GM19238 (cell line): ENCODE measurements around the gene ARHGEF35.
"Not testable (repeated sequence)": the region's sequence is repeated elsewhere in the genome, so short reads cannot be mapped to it uniquely, and the experiment has no call there.

Source experiments
- DNase-seq: peaks from one replicate; pipeline ENCODE4 v3.0.0; 2011; ENCODE audit warnings: low spot score; ENCODE audit not compliant: insufficient read length

The ARHGEF35 gene

DNA sequence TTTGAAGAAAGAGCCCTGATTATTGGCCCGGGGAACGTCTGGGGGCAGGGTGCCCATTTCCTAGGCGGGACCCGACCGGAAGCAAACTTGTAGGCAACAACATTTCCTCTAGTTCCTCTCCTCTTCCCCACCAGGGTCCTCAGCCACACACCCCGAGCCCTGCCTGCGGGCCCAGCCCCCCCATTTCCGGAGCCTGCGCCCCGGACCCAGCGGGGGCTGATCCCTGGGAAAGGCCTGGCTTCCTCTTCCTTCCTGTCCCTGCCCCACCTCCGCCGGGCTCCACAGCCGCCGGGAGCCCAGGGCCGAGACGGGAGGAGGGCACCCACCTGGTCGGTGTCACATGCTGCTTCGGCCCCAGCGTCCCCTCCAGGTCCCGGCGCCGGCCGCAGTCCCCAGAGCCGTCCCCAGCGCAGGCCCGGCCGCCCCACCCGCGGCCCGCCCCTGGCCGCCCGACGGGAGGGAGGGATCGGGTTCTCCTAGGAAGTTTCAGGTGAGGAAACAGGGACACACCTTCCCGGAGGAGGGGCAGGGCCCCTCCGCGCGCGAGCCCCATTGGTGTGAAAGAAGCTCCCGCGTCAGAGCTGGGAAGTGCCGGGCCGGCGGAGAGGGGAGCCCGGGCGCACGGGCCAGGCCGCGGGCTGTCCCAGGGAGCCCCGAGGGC lies at the start of gene ARHGEF35:
Gene ARHGEF35, minus strand, starts transcription at position 622 of the 661 bp plus-strand sequence. CDS start 7,450 bp downstream, outside the sequence.
- DNase-seq, result not testable (repeated sequence)

DNA sequence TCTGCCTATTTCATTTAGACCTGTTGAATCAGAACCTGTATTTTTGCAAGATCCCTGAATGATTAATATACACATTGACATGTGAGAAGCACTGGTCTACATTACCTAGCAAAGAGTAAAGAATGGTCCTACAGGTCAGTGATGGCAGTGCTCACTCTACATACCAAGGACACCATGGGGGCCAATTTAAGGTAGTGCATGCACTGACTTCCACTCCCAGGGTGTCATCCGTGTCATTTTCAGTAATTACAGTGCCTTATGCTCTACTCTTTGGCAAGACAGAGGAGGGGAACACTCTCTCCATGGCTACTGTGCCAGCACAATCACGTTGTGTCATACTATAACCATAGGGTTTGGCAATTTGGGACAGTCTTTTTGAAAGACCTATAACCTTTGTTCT lies 49.7 kb upstream of the ARHGEF35 start:
- DNase-seq, result not testable (repeated sequence)

DNA sequence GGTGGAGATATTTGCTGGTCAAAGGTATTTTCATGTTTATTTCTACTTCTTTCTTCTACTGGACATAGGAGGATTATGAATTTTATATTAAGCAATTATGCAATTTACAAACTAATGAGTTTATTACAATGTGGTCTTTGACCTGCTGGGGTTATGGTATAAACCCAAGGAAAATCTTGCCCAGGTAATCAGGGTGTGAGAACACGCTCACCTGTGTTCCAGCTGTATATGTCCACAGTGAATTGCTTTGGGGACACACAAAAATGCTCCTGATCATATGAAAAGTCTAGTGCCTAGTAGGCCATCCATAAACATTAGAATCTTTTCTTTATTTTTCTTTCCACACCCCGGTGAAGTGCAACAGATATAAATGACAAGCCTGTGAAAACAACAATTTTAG lies 43.7 kb upstream of the ARHGEF35 start, which contains the start of gene OR2A42:
Gene OR2A42, minus strand, starts transcription at position 241 of the 400 bp plus-strand sequence. CDS start 6,762 bp downstream, outside the sequence.
- not testable (repeated sequence) for DNase-seq

DNA sequence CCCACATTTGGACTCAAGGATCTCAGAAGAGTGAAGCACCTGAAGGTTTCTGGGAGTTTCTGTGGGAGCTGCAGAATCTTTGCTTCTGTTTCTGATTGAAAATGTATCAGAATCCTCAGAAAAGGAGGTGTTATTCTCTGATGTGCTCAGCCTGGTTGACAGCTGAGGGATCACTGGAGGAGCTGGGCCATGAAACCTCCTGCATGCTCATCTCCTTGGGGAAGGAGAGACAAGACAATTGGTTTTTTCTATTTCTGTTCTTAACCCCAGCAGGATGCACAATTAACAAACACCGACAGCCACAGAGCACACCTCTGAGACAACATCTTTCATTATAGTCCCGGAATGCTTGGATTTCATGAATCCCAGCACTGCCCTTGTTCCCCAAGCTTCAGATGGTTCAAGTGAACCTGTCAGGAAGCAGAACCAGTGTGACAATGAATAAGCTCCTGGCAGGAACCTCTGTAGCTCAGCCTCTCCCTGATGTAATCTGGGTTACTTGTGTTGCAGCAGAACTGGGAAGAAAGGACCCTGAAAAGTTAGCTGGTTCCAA lies 43.0 kb upstream of the ARHGEF35 start:
- not testable (repeated sequence) for DNase-seq

DNA sequence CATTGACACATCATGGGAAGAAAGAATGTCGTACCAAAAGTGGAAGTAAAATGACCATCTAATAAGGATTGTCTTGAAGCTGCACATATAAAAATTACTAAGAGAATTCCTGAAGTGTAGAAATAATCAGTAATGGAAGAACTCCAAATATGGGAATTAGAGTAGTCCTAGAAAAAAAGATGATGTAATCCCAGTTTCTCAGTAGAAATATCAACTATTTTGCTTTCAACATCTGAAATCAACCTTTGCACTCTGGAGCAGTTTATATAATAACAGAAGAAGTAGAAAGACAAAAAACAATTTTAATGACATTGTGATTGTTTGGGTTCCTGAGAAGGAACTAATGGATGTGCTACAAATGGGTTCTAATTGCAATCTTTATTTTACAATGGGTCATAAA lies 37.4 kb upstream of the ARHGEF35 start:
- DNase-seq, result not testable (repeated sequence)

DNA sequence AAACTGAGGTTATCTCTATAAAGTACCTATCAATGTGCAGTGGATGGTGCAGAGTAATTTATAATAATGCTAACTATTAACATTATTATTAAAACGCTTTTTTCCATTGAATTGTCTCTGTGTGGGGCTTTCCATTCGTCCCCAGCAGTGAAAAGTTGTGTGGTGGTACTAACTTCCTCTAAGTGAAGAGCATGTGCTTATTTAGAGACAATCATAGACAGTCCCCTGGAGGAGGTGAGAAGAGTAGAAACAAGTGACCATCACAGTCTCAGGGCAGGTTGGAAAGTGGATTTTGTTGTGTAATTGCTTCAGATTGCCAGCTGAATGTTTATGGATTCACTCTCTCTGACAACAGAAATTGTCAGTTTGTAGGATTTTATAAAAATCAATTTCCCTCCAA lies 35.4 kb upstream of the ARHGEF35 start:
- DNase-seq, result not testable (repeated sequence)

DNA sequence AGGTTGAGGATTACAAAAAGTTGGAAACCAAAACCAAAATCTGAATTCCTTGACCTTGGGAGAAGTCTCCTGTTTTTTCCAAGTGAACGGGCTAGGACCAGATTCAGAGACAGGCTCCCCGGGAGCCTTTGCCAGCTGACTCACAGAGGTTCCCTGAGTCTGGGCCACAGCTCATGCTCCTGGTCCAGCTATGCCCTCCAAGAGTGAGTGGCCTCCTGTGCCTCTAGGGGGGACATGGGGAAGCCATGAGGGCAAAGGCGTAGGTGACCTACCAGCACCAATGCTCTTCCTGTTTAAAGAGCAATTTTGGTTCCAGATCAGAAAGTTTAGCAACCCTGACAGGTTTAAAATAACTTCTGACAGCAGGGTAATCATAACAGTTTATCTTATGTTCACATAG lies 33.2 kb upstream of the ARHGEF35 start:
- DNase-seq, result not testable (repeated sequence)

DNA sequence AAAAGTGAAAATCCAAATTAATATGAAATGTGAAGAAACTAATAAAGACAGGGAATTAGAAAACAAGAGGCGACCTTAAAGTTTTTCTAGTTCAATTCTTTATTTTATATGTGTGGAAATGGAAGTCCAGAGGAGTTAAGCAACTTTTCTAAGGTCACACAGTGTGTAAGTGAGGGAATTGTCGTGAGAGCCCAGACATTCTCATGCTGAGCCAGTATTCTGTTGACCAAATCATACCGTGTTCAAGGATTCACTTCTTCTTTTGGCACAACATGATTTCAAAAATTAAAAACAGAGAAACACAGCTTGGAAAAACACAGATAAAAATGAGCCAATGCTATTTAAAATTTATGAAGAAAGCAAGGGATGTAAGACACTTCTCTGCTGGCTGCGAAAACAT lies 31.2 kb upstream of the ARHGEF35 start:
- not testable (repeated sequence) for DNase-seq

DNA sequence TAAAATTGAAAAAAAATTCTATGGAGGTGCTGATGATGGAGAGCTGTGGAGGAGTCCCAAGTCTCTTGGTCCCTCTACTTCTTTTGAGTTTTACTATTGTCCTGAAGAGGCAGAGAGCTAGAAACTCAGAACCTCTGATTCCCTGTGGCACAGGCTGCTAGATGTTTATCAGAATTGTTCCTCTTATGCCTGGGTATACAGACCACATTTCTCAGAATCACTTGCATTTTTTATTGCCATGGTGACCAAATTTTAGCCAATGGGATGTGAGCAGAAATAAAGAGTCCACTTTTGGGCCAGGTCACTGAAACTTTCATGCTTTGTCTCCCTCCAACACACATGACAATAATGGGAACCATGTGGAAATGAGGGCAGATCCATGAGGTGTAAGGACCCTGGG lies 28.0 kb upstream of the ARHGEF35 start:
- not testable (repeated sequence) for DNase-seq

DNA sequence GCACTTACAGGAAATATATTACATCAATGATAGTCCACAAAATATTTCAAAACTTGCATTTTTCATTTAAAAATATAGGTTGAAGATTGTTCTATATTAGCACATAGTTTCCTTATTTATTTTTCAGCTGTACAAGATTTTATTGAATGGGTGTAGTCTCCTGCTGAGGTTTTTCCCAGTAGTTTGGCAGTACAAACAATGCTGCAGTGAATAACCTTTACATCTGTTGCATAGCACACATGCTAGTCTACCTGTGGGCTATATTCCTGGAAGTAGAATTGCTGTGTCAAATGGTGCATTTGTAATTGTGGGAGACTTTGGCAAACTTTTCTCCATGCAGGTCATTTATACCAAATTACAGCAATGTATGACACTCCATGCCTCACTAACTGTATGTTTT lies 24.9 kb upstream of the ARHGEF35 start:
- DNase-seq, result not testable (repeated sequence)

DNA sequence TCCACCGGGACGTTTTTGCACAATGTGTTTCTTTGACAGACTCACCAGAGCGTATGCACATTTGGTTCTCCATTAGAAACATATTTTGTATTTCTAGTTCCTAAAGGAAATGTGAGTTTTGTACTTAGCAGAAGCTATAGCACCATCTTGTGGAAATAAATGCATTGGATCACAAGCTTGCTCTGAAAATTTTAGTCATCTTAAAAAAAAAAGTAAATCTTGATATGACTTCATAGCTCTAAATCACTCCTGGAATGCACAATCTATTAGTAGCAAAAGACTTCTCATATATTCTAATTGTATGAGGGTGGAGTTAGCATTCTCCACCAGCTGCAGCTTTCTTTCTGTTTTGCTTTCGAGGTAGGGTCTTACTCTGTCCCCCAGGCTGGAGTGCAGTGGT lies 23.5 kb upstream of the ARHGEF35 start:
- not testable (repeated sequence) for DNase-seq

DNA sequence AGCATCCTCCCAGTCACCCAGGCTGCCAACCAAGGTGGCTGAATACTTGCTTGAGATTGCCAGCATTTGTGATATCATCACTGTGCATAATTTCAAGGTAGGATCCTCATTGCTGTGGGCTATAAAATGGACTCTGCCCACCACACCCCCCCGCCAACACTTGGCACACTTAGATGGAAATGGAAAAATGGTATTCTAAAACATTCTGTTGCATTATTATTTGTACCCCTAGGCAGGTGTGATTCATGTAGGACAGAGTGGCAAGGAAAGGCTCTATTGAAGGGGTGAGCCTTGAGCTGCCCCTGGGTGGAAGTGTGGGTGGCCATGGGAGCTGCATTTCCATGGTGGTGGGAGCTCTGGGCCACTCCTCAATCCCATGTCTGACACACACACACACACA lies 22.9 kb upstream of the ARHGEF35 start:
- DNase-seq, result not testable (repeated sequence)

DNA sequence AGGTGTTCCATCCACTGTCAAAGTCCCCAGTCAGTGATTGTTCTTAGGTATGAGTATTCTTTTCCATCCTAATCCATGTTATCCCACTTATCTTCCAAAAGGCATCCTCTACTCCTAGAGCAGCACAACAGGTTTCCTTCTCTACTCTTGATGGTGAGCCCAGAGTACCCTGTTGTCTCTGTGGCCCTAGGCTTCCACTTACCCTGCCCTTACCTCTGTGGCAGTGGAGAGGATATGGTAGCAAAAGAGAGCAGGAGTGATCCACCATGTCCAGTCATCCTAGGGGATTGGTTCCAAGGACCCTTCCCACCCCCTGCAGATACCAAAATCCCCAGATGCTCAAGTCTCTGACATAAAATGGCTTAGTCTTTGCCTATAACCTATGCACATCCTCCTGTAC lies 21.6 kb upstream of the ARHGEF35 start:
- not testable (repeated sequence) for DNase-seq

DNA sequence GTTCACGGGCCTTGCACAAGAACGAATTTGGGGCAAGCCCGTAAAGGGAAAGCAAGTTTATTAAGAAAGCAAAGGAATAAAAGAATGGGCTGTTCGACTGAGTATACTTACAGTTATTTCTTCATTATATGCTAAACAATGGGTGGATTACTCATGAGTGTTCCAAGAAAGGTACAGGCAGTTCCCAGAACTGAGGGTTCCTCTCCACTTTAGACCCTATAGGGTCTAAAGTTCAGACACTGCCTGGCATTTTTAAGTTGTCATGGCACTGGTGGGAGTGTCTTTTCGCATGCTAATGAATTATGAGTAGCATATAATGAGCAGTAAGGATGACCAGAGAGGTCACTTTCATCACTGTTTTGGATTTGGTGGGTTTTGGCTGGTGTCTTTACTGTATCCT lies 9.7 kb upstream of the ARHGEF35 start:
- DNase-seq, result not testable (repeated sequence)

DNA sequence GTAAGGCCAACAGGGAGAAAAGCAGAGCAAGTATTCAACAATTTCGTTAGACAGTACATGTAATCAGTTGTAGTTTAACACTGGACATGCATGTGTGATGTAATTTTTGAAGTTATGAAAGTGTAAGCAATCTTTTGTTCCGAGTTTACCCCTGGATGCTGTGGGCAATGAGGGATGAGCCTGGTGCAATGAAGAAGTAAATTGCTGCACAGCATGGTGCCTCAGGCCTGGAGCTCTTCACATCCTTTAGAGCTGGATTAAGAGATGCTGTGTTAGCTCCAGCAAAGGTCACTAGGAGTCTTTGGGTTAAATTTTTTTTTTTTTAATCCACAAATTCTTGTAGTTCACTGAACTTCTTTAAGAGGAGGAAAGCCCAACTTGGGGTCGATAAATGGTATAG lies 7.5 kb upstream of the ARHGEF35 start:
- DNase-seq, result not testable (repeated sequence)

DNA sequence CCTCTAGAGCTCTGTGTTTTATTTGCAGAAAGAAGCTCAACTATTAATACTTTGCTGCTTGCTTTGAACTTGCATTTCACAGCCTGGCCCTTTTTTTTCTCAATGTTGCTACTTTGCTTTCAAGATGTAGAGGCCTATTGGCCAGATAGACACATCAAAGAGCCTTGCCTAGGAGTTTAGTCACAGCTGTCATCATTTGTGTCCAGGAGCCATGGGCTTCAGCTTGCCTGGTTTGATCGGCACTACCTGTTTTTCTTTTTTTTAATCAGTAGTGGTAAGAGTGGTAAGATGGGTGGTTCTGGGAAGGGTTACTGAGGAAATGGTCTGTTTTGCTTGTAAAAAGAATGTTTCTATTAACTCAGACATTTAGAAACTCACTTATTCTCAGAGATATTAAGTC lies 6.3 kb upstream of the ARHGEF35 start:
- DNase-seq, result not testable (repeated sequence)

DNA sequence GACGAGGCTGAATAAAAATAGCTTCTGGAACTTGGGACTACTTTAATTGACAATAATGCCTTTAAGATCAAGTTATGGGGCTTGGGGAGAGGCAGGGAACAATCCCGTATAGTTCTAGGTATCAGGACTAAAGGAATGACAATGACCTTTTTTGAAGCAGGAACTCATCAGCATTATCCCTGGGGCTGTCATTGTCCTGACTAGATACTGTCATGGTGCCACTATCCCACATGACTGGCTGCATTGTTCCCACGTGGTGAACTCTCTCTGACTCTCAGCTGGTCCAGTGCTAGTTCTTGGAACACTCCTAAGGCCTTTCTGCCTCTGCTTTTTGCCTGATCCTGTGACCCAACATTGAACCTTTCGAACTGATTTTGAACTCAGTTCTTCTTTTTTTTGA lies 3.3 kb upstream of the ARHGEF35 start:
- not testable (repeated sequence) for DNase-seq

DNA sequence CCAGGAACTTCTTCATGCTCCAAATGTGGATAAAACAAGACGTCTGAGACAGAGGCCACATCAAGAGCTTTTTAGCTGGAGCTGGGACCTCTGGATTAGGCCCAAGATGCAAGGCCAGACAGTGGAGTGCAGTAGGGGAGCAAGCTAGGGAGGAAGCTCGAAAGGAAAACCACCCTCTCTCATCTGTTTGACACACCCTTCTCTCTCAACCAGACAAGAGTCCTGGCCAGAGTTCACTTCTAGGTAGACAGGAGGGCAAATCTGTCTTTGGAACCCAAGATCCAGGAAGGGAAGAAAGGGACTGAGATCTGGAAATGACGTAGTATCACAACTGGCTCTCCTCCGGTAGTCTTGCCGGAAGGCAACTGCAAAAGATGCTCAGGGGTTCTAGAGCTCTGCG lies 1.2 kb downstream of the ARHGEF35 start:
- DNase-seq, result not testable (repeated sequence)

DNA sequence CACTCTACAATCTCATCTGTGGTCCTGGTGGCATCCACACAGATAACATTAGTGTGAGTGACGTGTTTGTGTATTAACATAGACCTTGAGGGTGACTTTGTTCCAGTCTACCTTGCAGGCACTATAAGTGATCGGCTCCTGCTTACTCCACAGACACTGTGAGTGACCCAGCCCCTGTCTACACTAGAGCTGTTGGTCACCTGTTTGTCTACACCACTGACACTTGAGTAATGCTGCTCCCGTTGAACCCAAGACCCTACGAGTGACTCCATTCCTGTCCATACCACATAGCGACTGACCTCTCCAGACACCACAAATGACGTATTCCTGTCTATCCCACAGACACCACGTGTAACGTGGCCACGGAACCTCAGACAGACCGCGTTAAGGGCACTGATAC lies 1.9 kb downstream of the ARHGEF35 start:
- DNase-seq, result not testable (repeated sequence)

DNA sequence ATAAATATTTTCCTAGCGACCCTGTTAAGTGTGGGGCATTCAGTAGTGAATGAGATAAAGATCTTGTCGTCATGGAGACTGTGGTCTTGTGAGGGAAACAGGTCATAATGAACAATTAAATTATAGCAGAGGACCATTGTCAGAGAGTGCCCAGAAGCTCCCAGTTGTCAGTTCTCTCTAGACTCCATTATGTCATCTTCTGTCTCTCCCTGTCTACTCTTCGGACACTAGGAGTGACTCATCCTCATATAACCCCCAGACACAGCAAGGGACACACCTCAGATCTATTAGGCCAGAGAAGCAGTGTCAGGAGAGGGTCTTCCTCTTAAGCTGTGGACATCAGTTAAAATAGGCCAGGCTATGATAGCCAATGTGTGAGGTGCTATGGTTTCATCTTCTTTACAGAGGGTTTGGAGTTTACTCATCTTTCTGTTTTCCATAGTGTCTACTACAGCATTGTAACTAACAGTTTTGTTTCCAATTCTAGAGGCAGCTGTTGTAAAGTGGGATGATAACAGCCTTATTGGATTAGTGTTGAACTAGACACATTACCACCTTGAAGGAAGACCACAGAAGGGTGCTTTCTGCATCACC lies 7.0 kb downstream of the ARHGEF35 start:
- DNase-seq, result not testable (repeated sequence)

DNA sequence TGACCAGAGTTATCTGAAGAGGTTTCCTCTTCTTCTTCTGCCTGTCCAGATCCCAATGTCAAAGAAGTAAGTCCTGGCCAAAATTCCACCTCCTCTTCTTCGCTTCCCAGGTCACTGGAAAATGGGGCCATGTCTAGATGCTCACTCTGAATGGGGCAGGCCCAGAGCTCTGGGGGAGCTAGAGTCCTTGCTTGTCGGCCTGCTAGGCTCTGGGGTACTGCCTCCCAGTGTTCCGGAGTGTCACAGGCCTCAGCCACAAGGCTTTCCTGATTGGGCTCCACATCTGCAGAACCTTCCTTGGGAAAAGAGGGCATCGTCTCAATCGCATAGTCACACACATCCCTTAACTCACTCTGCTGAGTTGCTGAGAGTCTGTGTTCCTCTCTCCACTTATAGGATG lies 7.8 kb downstream of the ARHGEF35 start:
- not testable (repeated sequence) for DNase-seq

DNA sequence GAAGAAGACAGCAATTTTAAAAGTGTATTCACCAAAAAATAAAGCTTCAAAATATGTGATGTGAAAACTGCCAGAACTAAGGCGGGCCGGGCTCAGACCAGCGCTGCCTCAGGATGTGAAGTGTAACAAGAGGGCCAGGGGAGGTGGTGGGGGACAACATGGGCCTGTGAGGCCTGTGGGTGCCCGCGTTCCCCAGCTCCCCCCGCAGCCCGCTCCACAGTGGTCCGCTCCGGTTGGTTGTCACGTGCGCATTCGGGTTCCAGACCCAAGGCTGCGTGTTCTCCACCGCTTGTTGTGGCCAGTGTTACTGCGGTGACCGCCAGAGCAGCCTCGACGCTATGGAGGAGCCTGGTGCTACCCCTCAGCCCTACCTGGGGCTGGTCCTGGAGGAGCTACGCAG lies 12.5 kb downstream of the ARHGEF35 start, which contains the start of gene CTAGE4:
Gene CTAGE4, plus strand, starts transcription at position 301 of the 400 bp plus-strand sequence. Its CDS starts 38 bp downstream, at position 339.
- not testable (repeated sequence) for DNase-seq
